GM19324 (cell line): ENCODE data around the gene EIF5AL1.
"Not testable (repeated sequence)": the region's sequence is repeated elsewhere in the genome, so short reads cannot be mapped to it uniquely, and the experiment has no call there.

Source experiments
- ATAC-seq: cut with Tn5 transposase; IDR thresholded peaks from one replicate; pipeline ENCODE4 v1.9.1; 2021; ENCODE audit warnings: mild to moderate bottlenecking, moderate library complexity; ENCODE audit not compliant: unreplicated experiment, low FRiP score

EIF5AL1 gene

GRCh38 chr10:79509306-79509933 is 2.9 kb upstream of the EIF5AL1 start:
- not testable (repeated sequence) for ATAC-seq

- ATAC-seq, result not testable (repeated sequence)
Observed at GRCh38 chr10:79509934-79510508, 2.3 kb upstream of the EIF5AL1 start.

GRCh38 chr10:79516532-79517205 is 4.3 kb downstream of the EIF5AL1 start:
- ATAC-seq, result not testable (repeated sequence)

GRCh38 chr10:79517567-79517966 is 5.2 kb downstream of the EIF5AL1 start:
- not testable (repeated sequence) for ATAC-seq

- ATAC-seq, result not testable (repeated sequence)
Observed at GRCh38 chr10:79521751-79522150, 9.4 kb downstream of the EIF5AL1 start.

- not testable (repeated sequence) for ATAC-seq
Observed at GRCh38 chr10:79522464-79522863, 10.1 kb downstream of the EIF5AL1 start.

- not testable (repeated sequence) for ATAC-seq
Observed at GRCh38 chr10:79523157-79523853, 11.0 kb downstream of the EIF5AL1 start.

- ATAC-seq, result peak; percentile 65
Observed at GRCh38 chr10:79525049-79525710, 12.8 kb downstream of the EIF5AL1 start.

GRCh38 chr10:79528261-79528660 is 15.9 kb downstream of the EIF5AL1 start:
- ATAC-seq, result not testable (repeated sequence)

GRCh38 chr10:79533142-79533902 is 21.0 kb downstream of the EIF5AL1 start:
- not testable (repeated sequence) for ATAC-seq

GRCh38 chr10:79533903-79534175 is 21.5 kb downstream of the EIF5AL1 start:
- ATAC-seq, result not testable (repeated sequence)

GRCh38 chr10:79538311-79538710 is 26.0 kb downstream of the EIF5AL1 start:
- ATAC-seq, result not testable (repeated sequence)

- ATAC-seq, result not testable (repeated sequence)
Observed at GRCh38 chr10:79540930-79541329, 28.6 kb downstream of the EIF5AL1 start.

GRCh38 chr10:79542626-79543025 is 30.3 kb downstream of the EIF5AL1 start:
- ATAC-seq, result no peak

- not testable (repeated sequence) for ATAC-seq
Observed at GRCh38 chr10:79544408-79544807, 32.1 kb downstream of the EIF5AL1 start.

GRCh38 chr10:79544926-79545659 is 32.8 kb downstream of the EIF5AL1 start:
- ATAC-seq, result not testable (repeated sequence)

GRCh38 chr10:79547128-79547527 is 34.8 kb downstream of the EIF5AL1 start:
- not testable (repeated sequence) for ATAC-seq

- no peak for ATAC-seq
Observed at GRCh38 chr10:79547973-79548372, 35.6 kb downstream of the EIF5AL1 start.

- no peak for ATAC-seq
Observed at GRCh38 chr10:79552143-79552542, 39.8 kb downstream of the EIF5AL1 start.
